HG03159 (cell line): ENCODE measurements around the gene LY6G5B.
"Not testable (repeated sequence)": the region's sequence is repeated elsewhere in the genome, so short reads cannot be mapped to it uniquely, and the experiment has no call there.

Experiments used
- ATAC-seq: cut with Tn5 transposase; IDR thresholded peaks from one replicate; pipeline ENCODE4 v1.9.1; 2021; ENCODE audit warnings: mild to moderate bottlenecking, moderate library complexity; ENCODE audit not compliant: unreplicated experiment

The LY6G5B gene

DNA sequence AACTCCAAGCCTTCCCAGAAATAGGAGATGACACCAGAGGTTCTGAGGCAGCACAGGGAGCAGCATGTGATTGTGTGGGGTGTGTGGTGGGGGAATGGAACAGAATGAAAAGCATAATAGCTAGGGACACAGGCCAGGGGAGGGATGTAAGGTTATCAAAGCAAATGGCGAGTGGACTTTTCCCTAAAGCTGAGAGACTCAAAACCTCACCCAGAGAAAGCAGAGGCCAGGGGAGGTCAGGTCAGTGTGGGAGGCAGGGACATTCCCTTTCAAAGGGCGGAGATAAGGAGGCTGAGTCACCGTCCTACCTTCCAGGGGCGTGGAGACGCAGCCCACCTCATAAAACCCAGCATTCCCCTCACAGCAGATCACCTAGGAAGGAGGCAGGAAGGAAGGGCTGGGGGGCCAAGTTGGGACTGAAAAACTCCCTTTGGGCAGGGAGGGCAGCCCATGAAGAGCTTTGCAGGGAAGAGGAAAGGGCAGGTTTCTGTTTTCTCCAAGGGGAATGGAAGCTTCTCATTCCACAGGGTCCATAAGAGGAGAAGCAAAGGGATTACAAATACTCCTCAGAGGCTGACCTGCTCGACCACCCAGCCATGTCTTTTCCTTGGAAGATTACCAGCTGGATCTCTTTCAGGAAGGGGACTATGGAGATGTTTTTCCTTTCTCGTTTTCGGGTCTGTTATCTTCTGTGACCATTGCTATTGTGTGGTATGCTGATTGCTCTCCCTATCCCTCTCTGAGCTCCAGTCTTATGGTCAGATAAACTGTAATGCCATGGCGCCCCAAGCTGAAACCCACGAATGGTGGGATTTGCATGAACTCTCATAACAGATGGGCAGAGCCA is 20.7 kb downstream of the LY6G5B start:
- no peak for ATAC-seq

GRCh38 chr6:31691078-31691463 is 21.3 kb downstream of the LY6G5B start:
- no peak for ATAC-seq

GRCh38 chr6:31691564-31692108 is 21.9 kb downstream of the LY6G5B start:
- no peak for ATAC-seq

GRCh38 chr6:31692353-31692752 is 22.6 kb downstream of the LY6G5B start:
- no peak for ATAC-seq

DNA sequence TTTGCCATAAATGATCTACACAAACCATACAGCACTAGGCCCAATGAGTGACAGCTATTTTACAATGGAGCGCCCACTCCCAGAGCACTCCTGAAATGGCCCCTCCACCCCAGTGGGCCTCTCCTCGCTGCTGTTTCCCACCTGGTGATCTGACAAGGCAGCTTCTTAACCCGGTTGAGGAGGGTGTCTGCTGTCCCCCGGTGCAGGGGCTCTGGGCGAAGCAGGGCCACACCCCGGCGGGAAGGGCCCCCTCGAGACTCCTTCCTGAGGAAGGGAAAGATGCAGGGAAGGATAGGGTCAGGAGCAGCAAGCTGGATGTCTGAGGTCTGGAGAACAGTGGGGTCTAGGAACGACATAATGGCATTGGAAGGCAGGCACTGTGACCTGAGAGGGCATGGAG is 23.1 kb downstream of the LY6G5B start:
- no peak for ATAC-seq

GRCh38 chr6:31693535-31693934 is 23.8 kb downstream of the LY6G5B start:
- ATAC-seq = no peak

GRCh38 chr6:31697555-31697954 is 27.8 kb downstream of the LY6G5B start:
- ATAC-seq = no peak

GRCh38 chr6:31700740-31701401 is 31.1 kb downstream of the LY6G5B start:
- ATAC-seq = no peak

GRCh38 chr6:31701666-31702404 is 32.1 kb downstream of the LY6G5B start:
- no peak for ATAC-seq

- no peak for ATAC-seq
Measured at GRCh38 chr6:31702405-31702818, 32.6 kb downstream of the LY6G5B start.

- peak; percentile 84 for ATAC-seq
Measured at GRCh38 chr6:31702819-31703716, 33.3 kb downstream of the LY6G5B start, which contains the start of gene ABHD16A. TSS of gene ABHD16A (minus strand) at chr6:31703324. CDS start at chr6:31703281, 43 bp downstream.

GRCh38 chr6:31705931-31706330 is 36.2 kb downstream of the LY6G5B start:
- ATAC-seq = no peak

- ATAC-seq = no peak
Measured at GRCh38 chr6:31706599-31706998, 36.8 kb downstream of the LY6G5B start, which contains the start of gene LY6G6F. TSS of gene LY6G6F (plus strand) at chr6:31706866. CDS start at chr6:31706907, 41 bp downstream.

DNA sequence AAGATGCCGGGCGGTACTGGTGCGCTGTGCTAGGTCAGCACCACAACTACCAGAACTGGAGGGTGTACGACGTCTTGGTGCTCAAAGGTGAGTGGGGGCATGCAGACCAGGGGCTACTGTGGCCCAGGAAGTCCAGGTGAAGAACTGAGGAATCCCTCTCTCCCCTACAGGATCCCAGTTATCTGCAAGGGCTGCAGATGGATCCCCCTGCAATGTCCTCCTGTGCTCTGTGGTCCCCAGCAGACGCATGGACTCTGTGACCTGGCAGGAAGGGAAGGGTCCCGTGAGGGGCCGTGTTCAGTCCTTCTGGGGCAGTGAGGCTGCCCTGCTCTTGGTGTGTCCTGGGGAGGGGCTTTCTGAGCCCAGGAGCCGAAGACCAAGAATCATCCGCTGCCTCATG is 37.9 kb downstream of the LY6G5B start:
- no peak for ATAC-seq

DNA sequence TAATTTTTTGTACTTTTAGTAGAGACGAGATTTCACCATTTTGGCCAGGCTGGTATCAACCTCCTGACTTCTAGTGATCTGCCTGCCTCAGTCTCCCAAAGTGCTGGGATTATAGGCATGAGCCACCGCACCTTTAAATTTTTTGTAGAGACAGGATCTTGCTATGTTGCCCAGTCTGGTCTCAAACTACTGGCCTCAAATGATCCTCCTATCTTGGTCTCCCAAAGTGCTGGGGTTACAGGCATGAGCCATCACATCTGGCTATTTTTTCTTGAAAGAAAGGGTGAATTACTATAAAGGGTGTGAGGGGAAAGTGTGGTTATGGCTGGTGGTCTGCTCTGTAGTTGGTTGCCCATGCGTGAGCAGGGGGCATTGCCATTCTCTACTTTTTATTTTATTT is 38.4 kb downstream of the LY6G5B start:
- no peak for ATAC-seq

DNA sequence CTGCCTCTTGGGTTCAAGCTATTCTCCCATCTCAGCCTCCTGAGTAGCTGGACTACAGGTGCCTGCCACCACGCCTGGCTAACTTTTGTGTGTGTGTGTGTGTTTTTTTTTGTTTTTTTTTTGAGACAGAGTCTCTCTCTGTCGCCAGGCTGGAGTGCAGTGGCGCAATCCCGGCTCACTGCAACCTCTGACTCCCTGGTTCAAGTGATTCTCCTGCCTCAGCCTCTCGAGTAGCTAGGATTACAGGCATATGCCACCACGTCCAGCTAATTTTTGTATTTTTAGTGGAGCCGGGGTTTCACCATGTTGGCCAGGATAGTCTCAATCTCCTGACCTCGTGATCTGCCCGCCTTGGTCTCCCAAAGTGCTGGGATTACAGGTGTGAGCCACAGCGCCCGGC is 39.4 kb downstream of the LY6G5B start:
- not testable (repeated sequence) for ATAC-seq

DNA sequence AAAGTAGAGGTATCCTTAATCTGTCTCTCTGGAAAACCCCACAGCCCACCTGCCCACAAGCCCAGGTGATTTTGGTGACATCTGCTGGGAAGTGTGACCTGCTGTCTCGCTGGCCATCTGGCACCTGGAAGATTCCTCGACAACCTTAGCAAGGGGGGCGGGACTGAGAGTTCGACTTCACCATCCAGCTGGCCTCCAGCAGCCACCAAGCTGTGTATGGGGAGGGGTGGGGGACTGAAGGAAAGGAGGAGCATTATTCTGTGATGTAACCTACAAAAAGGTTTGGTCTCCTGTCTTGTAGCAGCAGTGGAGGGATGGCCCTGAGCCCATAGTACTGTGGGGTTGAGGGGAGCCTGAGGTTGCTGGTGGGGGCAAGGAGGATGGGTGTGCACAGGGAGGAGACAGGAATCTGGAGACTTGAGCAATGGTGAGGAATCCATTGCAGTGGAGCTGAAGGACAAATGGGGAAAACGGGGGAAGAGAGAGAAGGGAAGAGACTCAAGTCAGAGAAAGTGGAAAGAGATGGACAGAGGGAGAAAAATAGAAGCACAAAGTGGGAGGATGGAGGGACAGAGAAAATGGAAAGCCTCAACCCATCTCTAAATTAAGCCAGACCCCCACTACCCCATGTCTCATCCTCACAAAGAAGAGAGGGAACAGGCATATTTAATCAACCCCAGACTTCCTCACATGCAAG is 40.9 kb downstream of the LY6G5B start:
- ATAC-seq = no peak

DNA sequence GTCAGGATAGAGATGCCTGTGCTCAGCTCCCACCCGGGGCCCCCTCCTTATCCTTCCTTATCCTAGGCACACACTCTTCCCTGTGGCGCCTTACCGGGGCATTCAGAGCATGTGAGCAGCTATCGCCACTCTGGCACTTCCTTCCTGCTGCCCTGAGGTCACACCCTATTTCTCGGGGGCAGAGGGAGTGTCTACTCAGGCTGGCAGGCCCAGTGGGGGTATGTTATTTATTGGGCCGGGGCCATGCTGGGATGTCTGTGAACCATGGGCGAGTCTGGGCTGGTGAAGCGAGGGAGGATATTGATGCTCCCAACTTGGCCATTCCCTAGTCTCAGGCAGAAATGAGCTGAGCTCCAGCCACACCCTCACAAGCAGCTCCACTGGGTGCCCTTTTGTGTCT is 41.5 kb downstream of the LY6G5B start:
- no peak for ATAC-seq

- no peak for ATAC-seq
Measured at GRCh38 chr6:31712296-31712695, 42.5 kb downstream of the LY6G5B start.

DNA sequence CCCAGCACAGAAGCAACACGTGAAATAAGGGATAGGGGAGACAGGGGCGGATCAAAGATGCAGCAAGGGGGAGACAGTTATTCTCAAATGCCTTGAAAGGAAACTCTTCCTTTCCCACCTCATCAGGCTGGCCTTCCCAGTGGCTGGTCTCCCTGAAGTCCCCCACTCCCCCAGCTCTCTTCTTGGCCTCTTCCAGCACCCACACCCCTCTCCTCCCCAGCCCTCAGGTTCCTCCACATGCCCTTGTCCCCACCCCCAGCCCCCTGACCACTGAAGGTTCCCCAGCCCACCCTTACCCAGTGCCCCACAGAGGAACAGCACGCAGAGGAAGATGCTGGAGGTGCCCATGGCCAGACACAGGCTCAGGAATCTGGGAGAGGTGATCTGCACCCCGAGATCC is 43.7 kb downstream of the LY6G5B start:
- ATAC-seq = no peak
